ENCODE measurements around the gene GLDN. TPM values are rescaled to one million over a fixed set of nuclear protein-coding genes. Genes with fewer than 3 reads are reported as not detected.
A peak's percentile ranks its signal among the peaks of the same experiment; 100 is the strongest.

Gene GLDN
- 10 to 100 TPM in 7 of 9 donors, 1 to 10 TPM in 2; 7.2 to 15.3 (median 10.4) TPM for total RNA-seq
- polyA plus RNA-seq, result 1 to 10 TPM; 1.1 to 2.9 TPM
- long read RNA-seq, donor 1, partial matches to known transcripts, result 0 of 1 reads
- long read RNA-seq, donor 1, other reads (novel, unspliced or antisense), result 1 of 1 reads
- long read RNA-seq, donor 2, partial matches to known transcripts, result 1 of 8 reads
- long read RNA-seq, donor 2, other reads (novel, unspliced or antisense), result 7 of 8 reads
- long read RNA-seq, donor 3, partial matches to known transcripts, result 0 of 2 reads
- long read RNA-seq, donor 3, other reads (novel, unspliced or antisense), result 2 of 2 reads

- WGBS, 4 donors, result 7 to 16% (median 8%) methylated on average over 48 to 76 of the region's 76 CpGs
- H3K36me3 ChIP-seq, result no peaks in the 10 kb centered on the region
- peaks cover 0 to 12% (median 2%) of the 10 kb centered on the region in 9 donors for H3K27me3 ChIP-seq
- DNase-seq (peak; percentile 35 to 82 (median 71)), ATAC-seq (peak; percentile 55 to 91 (median 88))
- peak within 1 kb of the TSS; percentile 34 to 60 (median 52) for H3K4me3 ChIP-seq
- peaks cover 0 to 24% (median 9%) of the 10 kb centered on the region in 12 donors for H3K4me1 ChIP-seq
- peak within 1 kb of the TSS; percentile 56 to 80 (median 73) for H3K27ac ChIP-seq
- H3K9me3 ChIP-seq, result no peaks in the 10 kb centered on the region
- TF ChIP-seq POLR2A (IDR thresholded peaks at IDR 0.05), result no peak
- peak in 1 of 12 donors; percentile 11 for TF ChIP-seq CTCF (IDR thresholded peaks at IDR 0.05)
- intact Hi-C loops (cut with DNase I), result no loop called here
These were observed at the start of gene GLDN for GRCh38 chr15:51341366-51342226. Gene GLDN (plus strand): TSS chr15:51341655. CDS start chr15:51341685, 30 bp downstream.

- Histone ChIP-seq H3K27me3 (no peaks in the 10 kb centered on the region), H3K27ac (peak overlapping the region in 3 of 12 donors; percentile 50 to 61 (median 52)), H3K4me1 (peaks cover 0 to 22% (median 3%) of the 10 kb centered on the region in 12 donors), H3K36me3 (no peaks in the 10 kb centered on the region), H3K4me3 (no peak overlapping the region), H3K9me3 (no peaks in the 10 kb centered on the region)
- 36 to 69% (median 45%) methylated on average over 2 of the region's 2 CpGs for WGBS, 4 donors
- DNase-seq (no peak), ATAC-seq (peak in 3 of 4 donors; percentile 22 to 39 (median 24))
- intact Hi-C loops (cut with DNase I), result no loop called here
- TF ChIP-seq POLR2A (IDR thresholded peaks at IDR 0.05) (no peak), CTCF (IDR thresholded peaks at IDR 0.05) (no peak)
These were observed 42.8 kb upstream of the GLDN start for GRCh38 chr15:51298620-51299019.

GRCh38 chr15:51299187-51300015, 42.1 kb upstream of the GLDN start:
- peak in 1 of 4 donors; percentile 27 for ATAC-seq
- Histone ChIP-seq H3K27ac (peak overlapping the region in 3 of 12 donors; percentile 50 to 61 (median 52)), H3K27me3 (no peaks in the 10 kb centered on the region), H3K4me3 (no peak overlapping the region), H3K9me3 (no peaks in the 10 kb centered on the region), H3K4me1 (peaks cover 0 to 26% (median 6%) of the 10 kb centered on the region in 12 donors), H3K36me3 (no peaks in the 10 kb centered on the region)
- WGBS, 4 donors, result 84 to 92% (median 85%) methylated on average over 5 of the region's 5 CpGs
- no peak for TF ChIP-seq POLR2A (IDR thresholded peaks at IDR 0.05)
- TF ChIP-seq CTCF (IDR thresholded peaks at IDR 0.05), result no peak
- intact Hi-C loops (cut with DNase I), result no loop called here
- no peak for DNase-seq
